H9 (cell line): ENCODE measurements around the gene TRPV5. TPM values are rescaled to one million over a fixed set of nuclear protein-coding genes. Genes with fewer than 3 reads are reported as not detected.

ENCODE experiments used
- DNase-seq: peaks from one replicate; pipeline ENCODE4 v3.0.0-alpha.2; 2017
- H2AFZ ChIP-seq: one replicate; pipeline ENCODE4 v1.6.1; 2013; ENCODE audit warnings: mild to moderate bottlenecking, low read length, control low read depth, moderate library complexity
- H2AK5ac ChIP-seq: 2 replicates; pipeline ENCODE4 v1.6.1; 2013; ENCODE audit warnings: low read length, control low read depth, mixed read lengths; ENCODE audit not compliant: insufficient read length
- H2BK120ac ChIP-seq: one replicate; pipeline ENCODE4 v1.6.1; 2013; ENCODE audit warnings: low read depth, mild to moderate bottlenecking, low read length, control low read depth, inconsistent platforms; ENCODE audit not compliant: poor library complexity, severe bottlenecking
- H2BK12ac ChIP-seq: 2 replicates; pipeline ENCODE4 v1.6.1; 2013; ENCODE audit warnings: low read length, control low read depth, mixed read lengths, low read depth; ENCODE audit not compliant: insufficient read length
- H2BK15ac ChIP-seq: 2 replicates; pipeline ENCODE4 v1.6.1; 2013; ENCODE audit warnings: low read depth, low read length, control low read depth
- H2BK20ac ChIP-seq: one replicate; pipeline ENCODE4 v1.6.1; 2013; ENCODE audit warnings: low read depth, mild to moderate bottlenecking, low read length, control low read depth, inconsistent platforms; ENCODE audit not compliant: poor library complexity, severe bottlenecking
- H2BK5ac ChIP-seq: 2 replicates; pipeline ENCODE4 v1.6.1; 2013; ENCODE audit warnings: low read length, control low read depth, mixed read lengths; ENCODE audit not compliant: insufficient read length
- H3K14ac ChIP-seq: 2 replicates; pipeline ENCODE4 v1.6.1; 2013; ENCODE audit warnings: low read length, control low read depth; ENCODE audit not compliant: insufficient read depth
- H3K18ac ChIP-seq: 2 replicates; pipeline ENCODE4 v1.6.1; 2013; ENCODE audit warnings: low read depth, mild to moderate bottlenecking, mixed read lengths, low read length, control low read depth; ENCODE audit not compliant: insufficient read length
- H3K23ac ChIP-seq: 2 replicates; pipeline ENCODE4 v1.6.1; 2013; ENCODE audit warnings: low read length, control low read depth, mixed read lengths, low read depth; ENCODE audit not compliant: insufficient read length
- H3K23me2 ChIP-seq: 2 replicates; pipeline ENCODE4 v1.6.1; 2013; ENCODE audit warnings: low read depth, mild to moderate bottlenecking, mixed read lengths, low read length, control low read depth; ENCODE audit not compliant: insufficient read length, poor library complexity, severe bottlenecking
- H3K27ac ChIP-seq: 2 replicates; pipeline ENCODE4 v1.5.1; 2013; ENCODE audit warnings: low read length, control low read depth, mixed read lengths, low read depth; ENCODE audit not compliant: insufficient read length
- H3K27me3 ChIP-seq: 2 replicates; pipeline ENCODE4 v1.6.1; 2013; ENCODE audit warnings: low read length, control low read depth, inconsistent platforms; ENCODE audit not compliant: insufficient read depth
- H3K4ac ChIP-seq: 2 replicates; pipeline ENCODE4 v1.6.1; 2013; ENCODE audit warnings: low read depth, mild to moderate bottlenecking, control low read depth, inconsistent platforms, low read length, moderate library complexity
- H3K4me1 ChIP-seq: 2 replicates; pipeline ENCODE4 v1.6.1; 2013; ENCODE audit warnings: low read length, control low read depth, inconsistent platforms; ENCODE audit not compliant: insufficient read depth
- H3K4me2 ChIP-seq: 2 replicates; pipeline ENCODE4 v1.6.1; 2013; ENCODE audit warnings: low read length, control low read depth, mixed read lengths; ENCODE audit not compliant: insufficient read length, insufficient read depth
- H3K56ac ChIP-seq: 2 replicates; pipeline ENCODE4 v1.6.1; 2013; ENCODE audit warnings: low read depth, mild to moderate bottlenecking, mixed read lengths, low read length, control low read depth; ENCODE audit not compliant: insufficient read length
- H3K79me1 ChIP-seq: 2 replicates; pipeline ENCODE4 v1.6.1; 2013; ENCODE audit warnings: low read depth, mild to moderate bottlenecking, moderate library complexity, low read length, control low read depth, inconsistent platforms; ENCODE audit not compliant: insufficient read depth, poor library complexity, severe bottlenecking
- H3K79me2 ChIP-seq: 2 replicates; pipeline ENCODE4 v1.6.1; 2013; ENCODE audit warnings: low read length, control low read depth, inconsistent platforms; ENCODE audit not compliant: insufficient read depth
- H3K9ac ChIP-seq: 2 replicates; pipeline ENCODE4 v1.6.1; 2013; ENCODE audit warnings: low read length, control low read depth, mixed read lengths; ENCODE audit not compliant: insufficient read length; ENCODE audit errors: extremely low read depth
- H3K9me3 ChIP-seq: one replicate; pipeline ENCODE4 v1.6.1; 2013; ENCODE audit warnings: low read depth, low read length, inconsistent platforms; ENCODE audit not compliant: control insufficient read depth
- H3T11ph ChIP-seq: one replicate; pipeline ENCODE4 v1.6.1; 2013; ENCODE audit warnings: mild to moderate bottlenecking, low read length, control low read depth, inconsistent platforms
- H4K20me1 ChIP-seq: one replicate; pipeline ENCODE4 v1.6.1; 2013; ENCODE audit not compliant: control insufficient read depth, insufficient read length, insufficient read depth
- H4K5ac ChIP-seq: 2 replicates; pipeline ENCODE4 v1.6.1; 2013; ENCODE audit warnings: low read depth, mild to moderate bottlenecking, mixed read lengths, low read length, control low read depth; ENCODE audit not compliant: insufficient read length
- H4K8ac ChIP-seq: replicated peaks from 2 replicates; pipeline ENCODE4 v1.6.1; 2013; ENCODE audit warnings: low read length, control low read depth, mixed read lengths, low read depth; ENCODE audit not compliant: insufficient read length
- H4K91ac ChIP-seq: 2 replicates; pipeline ENCODE4 v1.6.1; 2013; ENCODE audit warnings: low read depth, mild to moderate bottlenecking, moderate library complexity, mixed read lengths, low read length, control low read depth; ENCODE audit not compliant: insufficient read length
- H3K27ac Mint-ChIP-seq, 3 experiments: 2 replicates in 2 of 3; 3 replicates in 1 of 3; pipeline ENCODE4 v1.8.0; 2020 to 2021; ENCODE audit warnings: mixed read lengths in 3 of 3, mild to moderate bottlenecking in 1 of 3, moderate library complexity in 1 of 3
- H3K27me3 Mint-ChIP-seq: 2 replicates; pipeline ENCODE4 v1.8.0; 2021; ENCODE audit warnings: low read depth, mild to moderate bottlenecking, moderate library complexity, mixed read lengths
- H3K36me3 Mint-ChIP-seq, 3 experiments: 2 replicates in 2 of 3; 3 replicates in 1 of 3; pipeline ENCODE4 v1.8.0; 2020 to 2021; ENCODE audit warnings: low read depth in 3 of 3, mixed read lengths in 3 of 3; ENCODE audit not compliant: insufficient read depth in 1 of 3
- H3K4me1 Mint-ChIP-seq, 2 experiments: 2 replicates each; pipeline ENCODE4 v1.8.0; 2020; ENCODE audit warnings: mixed read lengths in 2 of 2
- H3K4me3 Mint-ChIP-seq, 2 experiments: 2 replicates in 1 of 2; 3 replicates in 1 of 2; pipeline ENCODE4 v1.8.0; 2020 to 2021; ENCODE audit warnings: mild to moderate bottlenecking in 2 of 2, mixed read lengths in 2 of 2, moderate library complexity in 1 of 2
- H3K9me3 Mint-ChIP-seq, 2 experiments: 2 replicates in 1 of 2; 3 replicates in 1 of 2; pipeline ENCODE4 v1.8.0; 2020; ENCODE audit warnings: mild to moderate bottlenecking in 2 of 2, mixed read lengths in 2 of 2, moderate library complexity in 1 of 2
- CTCF ChIP-seq: fragments of 200-600 bp; sonication (generic); conservative IDR thresholded peaks from 3 replicates; pipeline ENCODE4 v1.8.0; 2021; ENCODE audit warnings: antibody characterized with exemption, mild to moderate bottlenecking
- WGBS: extraction: QIAGEN DNeasy Blood & Tissue Kit; methylation state at CpG from one replicate; pipeline ENCODE4 v1.1.7; 2013; ENCODE audit warnings: missing lambda C conversion rate, low lambda C conversion rate, mixed read lengths; ENCODE audit not compliant: insufficient read length; ENCODE audit errors: extremely low coverage; 5-methylcytosine and 5-hydroxymethylcytosine counted together
- total RNA-seq: library from RNA; stranded (reverse); gene quantifications from 2 replicates; pipeline ENCODE4 v1.2.1, GENCODE V29; 2021

Gene TRPV5
- total RNA-seq, 1 experiment from 2014 or later: not detected

GRCh38 chr7:142945001-142945400, 11.5 kb upstream of the TRPV5 start:
- no peak overlapping the region for H2AK5ac ChIP-seq
- H3K4me1 Mint-ChIP-seq: peaks cover 0 to 2% of the 10 kb centered on the region in 2 experiments; a peak in 2 of 4 replicates
- no peak overlapping the region for H2BK15ac ChIP-seq
- no peaks in the 10 kb centered on the region for H3K4me1 ChIP-seq
- H2BK12ac ChIP-seq: no peak overlapping the region
- no peaks in the 10 kb centered on the region for H3K79me1 ChIP-seq
- no peak for TF ChIP-seq CTCF
- no peaks in the 10 kb centered on the region for H3K9me3 Mint-ChIP-seq
- H3T11ph ChIP-seq: no peak overlapping the region
- H3K4me3 Mint-ChIP-seq: no peak overlapping the region; a peak in 1 of 5 replicates
- H2BK5ac ChIP-seq: no peak overlapping the region
- no peak overlapping the region for H4K5ac ChIP-seq
- H3K18ac ChIP-seq: no peak overlapping the region
- no peak overlapping the region for H2BK120ac ChIP-seq
- H3K23ac ChIP-seq: no peak overlapping the region
- H3K14ac ChIP-seq: no peak overlapping the region
- no peak overlapping the region for H3K4me2 ChIP-seq
- WGBS: no CpG with 5 or more reads among the region's 3 CpGs
- H3K27me3 Mint-ChIP-seq: peaks cover 6% of the 10 kb centered on the region; the same call in 1 of the 2 replicates
- H3K9ac ChIP-seq: no peak overlapping the region
- no peak overlapping the region for H2BK20ac ChIP-seq
- peaks cover 0 to 3% (median 0%) of the 10 kb centered on the region in 3 experiments; a peak in 2 of 7 replicates for H3K36me3 Mint-ChIP-seq
- H3K79me2 ChIP-seq: no peaks in the 10 kb centered on the region
- no peaks in the 10 kb centered on the region for H3K27me3 ChIP-seq
- H3K9me3 ChIP-seq: no peaks in the 10 kb centered on the region
- H2AFZ ChIP-seq: no peak overlapping the region
- no peak overlapping the region for H4K8ac ChIP-seq
- H3K4ac ChIP-seq: no peak overlapping the region
- H3K23me2 ChIP-seq: no peaks in the 10 kb centered on the region
- H4K91ac ChIP-seq: no peak overlapping the region
- H3K27ac Mint-ChIP-seq: peak overlapping the region in 2 of 3 experiments; percentile 15 to 26; a peak in 1 of 7 replicates
- no peak for DNase-seq
- no peak overlapping the region for H3K56ac ChIP-seq
- no peaks in the 10 kb centered on the region for H4K20me1 ChIP-seq
- no peak overlapping the region for H3K27ac ChIP-seq
